ENCODE data around the gene CMTM8. TPM values are rescaled to one million over a fixed set of nuclear protein-coding genes. Genes with fewer than 3 reads are reported as not detected.
"Not testable (repeated sequence)": the region's sequence is repeated elsewhere in the genome, so short reads cannot be mapped to it uniquely, and the experiment has no call there.

The CMTM8 gene
- polyA plus RNA-seq, 3 donors, result 9.1 to 11.9 (median 9.2) TPM

GRCh38 chr3:32373276-32373675 is 134.8 kb downstream of the CMTM8 start:
- DNase-seq (ENCODE audit: low read depth in 3 of 3, low spot score in 2 of 3), result no peak

DNA sequence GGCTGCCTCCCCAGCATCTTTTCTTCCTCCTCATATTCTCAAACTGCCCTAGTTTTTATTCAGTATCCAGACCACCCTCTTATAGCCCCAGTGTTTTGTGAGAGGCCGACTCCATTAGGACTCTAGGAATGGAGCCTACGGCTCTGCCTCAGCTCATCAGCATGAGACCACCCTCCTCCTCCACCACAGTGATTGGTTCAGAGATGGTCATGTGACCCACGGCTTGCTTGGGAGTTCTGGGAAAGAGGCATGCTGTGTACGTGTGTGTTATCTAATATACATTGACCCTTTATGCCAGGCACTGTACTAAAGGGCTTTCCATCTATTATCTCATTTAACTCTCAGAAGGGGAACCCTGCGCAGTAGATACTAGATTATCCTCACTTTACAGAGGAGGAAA is 135.4 kb downstream of the CMTM8 start:
- DNase-seq (ENCODE audit: low read depth in 3 of 3, low spot score in 2 of 3), result no peak

- peak; percentile 69 to 75 (median 73) for DNase-seq (ENCODE audit: low read depth in 3 of 3, low spot score in 2 of 3)
These were observed 136.5 kb downstream of the CMTM8 start for GRCh38 chr3:32374788-32375595.

DNA sequence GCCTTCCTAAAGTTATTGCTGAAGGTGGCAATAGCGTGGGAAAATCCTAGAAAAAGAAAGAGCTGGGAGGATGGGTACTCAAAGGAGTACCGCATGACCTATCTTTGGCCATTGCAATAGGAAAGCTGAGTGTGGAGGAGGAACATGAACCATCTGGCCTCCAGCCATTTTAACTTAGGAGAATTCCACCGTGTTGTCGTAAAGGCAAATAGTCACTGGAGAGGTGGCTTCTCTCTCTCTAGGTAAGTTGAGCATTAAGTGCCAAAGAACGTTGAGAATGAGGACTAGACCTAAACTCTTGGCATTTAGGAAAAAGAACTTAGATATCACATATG is 137.1 kb downstream of the CMTM8 start:
- no peak for DNase-seq (ENCODE audit: low read depth in 3 of 3, low spot score in 2 of 3)

DNA sequence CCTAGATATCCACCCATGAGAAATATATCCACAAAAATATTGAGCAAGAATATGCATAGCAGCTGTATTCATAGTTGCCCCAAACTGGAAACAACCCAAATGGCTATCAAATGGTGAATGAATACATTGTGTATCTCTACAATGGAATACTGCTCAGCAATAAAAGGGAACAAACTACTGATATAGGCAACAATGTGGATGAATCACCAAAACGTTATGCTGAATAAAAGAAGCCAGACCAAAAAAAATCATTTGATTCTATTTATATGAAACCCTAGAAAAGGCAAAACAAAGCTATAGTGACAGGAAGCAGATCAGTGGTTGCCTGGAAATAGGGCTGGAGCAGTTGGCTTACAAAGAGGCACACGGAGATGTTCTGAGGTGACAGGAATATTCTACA is 137.6 kb downstream of the CMTM8 start:
- no peak for DNase-seq (ENCODE audit: low read depth in 3 of 3, low spot score in 2 of 3)

DNA sequence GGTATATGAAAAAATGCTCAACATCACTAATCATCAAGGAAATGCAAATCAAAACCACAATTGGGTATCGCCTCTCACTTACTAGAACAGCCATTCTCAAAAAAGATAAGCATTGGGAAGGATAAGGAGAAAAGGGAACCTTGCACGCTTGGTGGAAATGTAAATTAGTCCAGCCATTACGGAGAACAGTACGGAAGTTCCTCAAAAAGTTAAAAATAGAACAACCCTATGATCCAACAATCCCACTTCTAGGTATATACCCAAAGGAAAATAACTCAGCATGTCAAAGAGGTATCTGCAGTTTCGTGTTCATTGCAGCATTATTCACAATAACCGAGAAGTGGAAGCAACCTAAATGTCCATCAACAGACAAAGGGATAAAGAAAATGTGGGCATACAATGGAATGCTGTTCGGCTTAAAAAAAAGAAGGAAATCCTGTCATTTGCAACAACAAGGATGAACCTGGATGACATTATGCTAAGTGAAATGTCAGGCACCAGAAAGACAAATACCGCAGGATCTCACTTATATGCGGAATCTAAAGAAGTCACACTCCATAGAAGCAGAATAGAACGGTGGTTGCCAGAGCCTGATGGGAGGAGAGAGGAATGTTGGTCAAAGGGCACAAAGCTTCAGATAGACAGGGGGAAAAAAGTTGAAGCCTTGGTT is 141.5 kb downstream of the CMTM8 start:
- no peak for DNase-seq (ENCODE audit: low read depth in 3 of 3, low spot score in 2 of 3)

DNA sequence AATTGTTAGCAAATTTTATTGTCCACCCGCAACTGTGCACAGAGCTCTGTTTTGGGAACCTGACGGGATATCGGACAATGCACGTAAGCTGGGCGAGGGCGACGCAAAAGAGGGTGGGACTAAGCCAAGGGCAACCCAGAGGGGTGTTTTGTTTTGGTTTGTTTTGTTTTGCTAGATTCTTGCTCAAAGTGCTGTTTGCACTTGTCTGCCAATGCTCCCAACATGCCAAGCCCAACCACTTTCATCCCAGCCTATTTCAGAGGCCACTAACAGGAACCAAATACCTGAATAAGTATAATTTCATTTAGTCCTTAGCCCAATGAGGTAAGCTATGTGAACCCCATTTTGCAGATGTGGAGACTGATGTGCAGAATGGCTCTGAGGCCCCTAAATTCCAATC is 143.4 kb downstream of the CMTM8 start:
- DNase-seq (ENCODE audit: low read depth in 3 of 3, low spot score in 2 of 3), result no peak

DNA sequence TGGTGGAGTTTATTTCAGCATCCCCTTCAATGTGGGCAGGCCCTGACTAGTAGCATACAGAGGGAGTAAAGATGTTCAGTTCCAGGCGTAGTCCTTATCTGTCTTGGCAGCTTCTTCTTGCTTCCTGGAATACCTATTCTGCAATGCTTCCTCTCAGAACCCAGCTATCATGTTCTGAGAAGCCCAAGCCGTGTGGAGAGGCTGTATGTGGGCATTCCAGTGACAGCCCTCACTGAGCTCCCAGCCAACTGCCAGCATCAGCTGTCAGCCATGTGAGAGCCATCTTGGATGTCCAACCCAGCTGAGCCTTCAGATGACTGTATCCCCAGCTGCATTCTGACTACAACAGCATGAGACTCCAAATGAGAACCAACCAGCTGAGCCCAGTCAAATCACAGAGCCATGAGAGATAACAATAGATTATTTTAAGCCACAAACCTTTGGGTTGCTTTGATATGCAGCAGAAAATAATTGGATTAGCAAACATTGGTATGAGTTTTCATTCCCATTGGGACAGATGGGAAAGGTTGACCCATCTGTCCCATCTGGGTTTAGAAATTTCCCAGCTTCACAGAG is 144.7 kb downstream of the CMTM8 start:
- DNase-seq (ENCODE audit: low read depth in 3 of 3, low spot score in 2 of 3), result no peak

GRCh38 chr3:32384938-32385337 is 146.5 kb downstream of the CMTM8 start:
- peak in 2 of 3 donors; percentile 69 to 73 for DNase-seq (ENCODE audit: low read depth in 3 of 3, low spot score in 2 of 3)

GRCh38 chr3:32387512-32387911 is 149.0 kb downstream of the CMTM8 start:
- DNase-seq (ENCODE audit: low read depth in 3 of 3, low spot score in 2 of 3), result no peak

DNA sequence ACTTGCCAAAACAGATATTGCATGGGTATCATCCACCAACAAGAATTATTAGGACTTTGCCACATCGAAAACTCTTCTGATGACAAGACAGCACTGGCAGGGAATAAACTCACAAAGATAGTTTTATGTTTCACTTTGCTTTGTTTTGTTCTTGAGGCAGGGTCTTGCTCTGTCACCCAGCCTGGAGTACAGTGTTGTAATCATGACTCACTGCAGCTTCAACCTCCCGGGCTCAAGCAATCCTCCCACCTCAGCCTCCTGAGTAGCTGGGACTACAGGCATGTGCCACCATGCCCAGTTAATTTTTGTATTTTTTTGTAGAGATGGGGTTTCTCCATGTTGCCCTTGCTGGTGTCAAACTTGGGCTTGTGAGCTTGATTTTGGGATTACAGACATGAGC is 151.1 kb downstream of the CMTM8 start:
- not testable (repeated sequence) for DNase-seq (ENCODE audit: low read depth in 3 of 3, low spot score in 2 of 3)

- peak in 1 of 3 donors; percentile 57 for DNase-seq (ENCODE audit: low read depth in 3 of 3, low spot score in 2 of 3)
These were observed 153.4 kb downstream of the CMTM8 start, which contains the start of gene CMTM7 for GRCh38 chr3:32391643-32392535. CMTM7 (plus strand) TSS chr3:32391853; CDS start chr3:32391907, 54 bp downstream.

GRCh38 chr3:32392536-32393302 is 154.2 kb downstream of the CMTM8 start:
- no peak for DNase-seq (ENCODE audit: low read depth in 3 of 3, low spot score in 2 of 3)

GRCh38 chr3:32395496-32395895 is 157.0 kb downstream of the CMTM8 start:
- DNase-seq (ENCODE audit: low read depth in 3 of 3, low spot score in 2 of 3), result no peak

GRCh38 chr3:32397941-32398340 is 159.5 kb downstream of the CMTM8 start:
- DNase-seq (ENCODE audit: low read depth in 3 of 3, low spot score in 2 of 3), result no peak

- DNase-seq (ENCODE audit: low read depth in 3 of 3, low spot score in 2 of 3), result no peak
These were observed 160.1 kb downstream of the CMTM8 start for GRCh38 chr3:32398531-32398930.

- peak in 1 of 3 donors; percentile 59 for DNase-seq (ENCODE audit: low read depth in 3 of 3, low spot score in 2 of 3)
These were observed 160.6 kb downstream of the CMTM8 start for GRCh38 chr3:32399030-32399620.

GRCh38 chr3:32401126-32401525 is 162.6 kb downstream of the CMTM8 start:
- DNase-seq (ENCODE audit: low read depth in 3 of 3, low spot score in 2 of 3), result no peak

- peak in 2 of 3 donors; percentile 63 to 75 for DNase-seq (ENCODE audit: low read depth in 3 of 3, low spot score in 2 of 3)
These were observed 163.1 kb downstream of the CMTM8 start for GRCh38 chr3:32401556-32402081.

All from right renal cortex interstitium (tissue), 3 donors.